GM19025 (cell line): ENCODE data around the gene LRG1.
"Not testable (repeated sequence)": the region's sequence is repeated elsewhere in the genome, so short reads cannot be mapped to it uniquely, and the experiment has no call there.

Source experiments
- ATAC-seq: cut with Tn5 transposase; IDR thresholded peaks from one replicate; pipeline ENCODE4 v1.9.1; 2021; ENCODE audit warnings: mild to moderate bottlenecking, low read depth, moderate library complexity; ENCODE audit not compliant: unreplicated experiment

The LRG1 gene

GRCh38 chr19:4531562-4532165 lies 8.2 kb downstream of the LRG1 start:
- ATAC-seq: no peak

DNA sequence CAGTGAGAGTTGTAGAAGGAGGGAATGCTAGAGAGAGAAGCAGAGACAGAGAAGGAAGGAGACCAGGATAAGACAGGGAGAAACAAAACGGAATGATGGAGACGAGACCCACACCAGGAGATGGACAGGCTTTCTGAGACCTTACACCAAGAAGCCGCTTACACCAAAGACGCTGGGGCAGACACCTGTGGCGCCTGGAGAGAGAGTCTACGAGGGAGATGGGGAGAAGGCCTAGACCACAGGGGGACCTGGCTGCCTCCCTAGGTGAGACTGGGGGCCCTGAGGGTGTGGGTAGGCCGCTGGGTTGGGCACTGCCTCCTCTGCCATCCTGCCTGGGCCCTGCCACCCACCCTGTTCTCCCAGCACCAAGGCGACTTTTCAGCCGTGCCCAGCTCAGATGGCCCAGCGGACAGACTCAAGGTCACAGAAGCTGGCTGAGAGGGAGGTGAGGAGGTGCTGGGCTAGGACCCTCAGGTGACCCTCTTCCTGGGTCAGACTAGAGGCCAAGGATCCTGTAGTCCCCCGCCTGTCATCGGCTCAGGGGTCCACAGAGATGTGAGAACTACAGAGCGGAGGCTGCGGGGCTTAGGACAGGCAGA lies 9.8 kb downstream of the LRG1 start:
- ATAC-seq: no peak

GRCh38 chr19:4528843-4529242 lies 11.0 kb downstream of the LRG1 start:
- ATAC-seq: no peak

DNA sequence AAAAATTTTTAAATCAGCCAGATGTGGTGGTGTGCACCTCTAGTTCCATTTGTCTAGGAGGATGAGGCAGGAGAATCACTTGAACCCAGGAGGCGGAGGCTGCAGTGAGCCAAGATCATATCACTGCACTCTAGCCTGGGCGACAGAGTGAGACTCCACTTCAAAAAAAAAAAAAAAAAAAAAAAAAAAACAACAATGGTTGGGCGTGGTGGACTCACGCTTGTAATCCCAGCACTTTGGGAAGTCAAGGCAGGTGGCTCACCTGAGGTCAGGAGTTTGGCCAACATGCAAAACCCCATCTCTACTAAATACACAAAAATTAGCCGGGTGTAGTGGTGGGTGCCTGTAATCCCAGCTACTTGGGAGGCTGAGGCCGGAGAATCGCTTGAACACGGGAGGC lies 12.5 kb downstream of the LRG1 start:
- ATAC-seq: not testable (repeated sequence)

GRCh38 chr19:4525563-4526002 lies 14.3 kb downstream of the LRG1 start:
- no peak for ATAC-seq

DNA sequence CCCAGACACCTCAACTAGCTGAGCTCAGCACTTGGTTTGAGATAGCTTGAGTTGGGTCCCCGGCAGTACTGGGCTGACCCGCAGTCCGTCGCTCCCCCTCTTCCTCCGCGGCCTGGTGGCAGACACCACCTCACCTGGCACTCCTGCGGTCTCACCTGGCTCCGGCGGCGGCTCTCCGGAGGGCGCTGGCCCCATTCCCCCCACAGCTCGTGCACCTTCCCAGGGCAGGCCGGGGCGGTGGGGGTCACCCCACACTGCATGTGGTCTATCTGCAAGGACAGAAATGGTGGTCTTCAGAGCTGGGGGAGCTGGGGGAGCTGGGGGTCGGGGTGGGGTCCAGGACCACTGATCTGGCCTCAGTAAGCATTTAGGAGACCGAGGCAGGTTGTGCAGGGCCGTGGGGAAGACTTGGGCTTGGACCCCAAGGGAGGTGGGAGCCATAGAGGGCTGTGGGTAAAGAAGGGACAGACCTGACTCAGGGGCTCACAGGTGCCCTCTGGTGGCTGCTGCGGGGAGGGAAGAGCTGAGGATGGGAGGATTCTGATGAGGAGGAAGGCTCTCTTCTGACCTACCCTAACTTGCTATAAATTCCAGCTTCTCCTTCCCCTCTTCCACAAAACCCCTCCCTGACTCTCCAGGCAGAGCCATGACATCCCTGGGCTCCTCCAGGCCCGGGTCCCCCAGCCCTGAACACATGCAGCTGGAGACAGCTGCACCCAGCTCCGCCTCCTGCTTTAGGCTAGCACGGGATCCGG lies 14.9 kb downstream of the LRG1 start:
- ATAC-seq: no peak

- ATAC-seq: no peak
These were observed 16.3 kb downstream of the LRG1 start for GRCh38 chr19:4523306-4524110.

- ATAC-seq: no peak
These were observed 17.4 kb downstream of the LRG1 start for GRCh38 chr19:4522291-4523002.

DNA sequence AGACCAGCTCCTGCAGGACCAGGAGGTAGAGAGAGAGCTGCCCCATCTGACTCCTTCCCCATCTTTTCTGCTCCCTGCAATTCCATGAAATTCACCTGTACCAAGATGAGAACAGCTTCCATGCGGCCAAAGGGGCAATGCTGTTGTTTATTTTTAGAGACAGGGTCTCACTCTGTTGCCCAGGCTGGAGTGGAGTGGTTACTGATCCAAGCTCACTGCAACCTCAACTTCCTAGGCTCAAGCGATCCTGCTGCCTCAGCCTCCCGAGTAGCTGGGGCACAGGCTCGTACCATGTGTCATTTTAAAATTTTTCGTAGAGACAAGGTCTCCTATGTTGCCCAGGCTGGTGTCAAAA lies 18.0 kb downstream of the LRG1 start:
- ATAC-seq: no peak

DNA sequence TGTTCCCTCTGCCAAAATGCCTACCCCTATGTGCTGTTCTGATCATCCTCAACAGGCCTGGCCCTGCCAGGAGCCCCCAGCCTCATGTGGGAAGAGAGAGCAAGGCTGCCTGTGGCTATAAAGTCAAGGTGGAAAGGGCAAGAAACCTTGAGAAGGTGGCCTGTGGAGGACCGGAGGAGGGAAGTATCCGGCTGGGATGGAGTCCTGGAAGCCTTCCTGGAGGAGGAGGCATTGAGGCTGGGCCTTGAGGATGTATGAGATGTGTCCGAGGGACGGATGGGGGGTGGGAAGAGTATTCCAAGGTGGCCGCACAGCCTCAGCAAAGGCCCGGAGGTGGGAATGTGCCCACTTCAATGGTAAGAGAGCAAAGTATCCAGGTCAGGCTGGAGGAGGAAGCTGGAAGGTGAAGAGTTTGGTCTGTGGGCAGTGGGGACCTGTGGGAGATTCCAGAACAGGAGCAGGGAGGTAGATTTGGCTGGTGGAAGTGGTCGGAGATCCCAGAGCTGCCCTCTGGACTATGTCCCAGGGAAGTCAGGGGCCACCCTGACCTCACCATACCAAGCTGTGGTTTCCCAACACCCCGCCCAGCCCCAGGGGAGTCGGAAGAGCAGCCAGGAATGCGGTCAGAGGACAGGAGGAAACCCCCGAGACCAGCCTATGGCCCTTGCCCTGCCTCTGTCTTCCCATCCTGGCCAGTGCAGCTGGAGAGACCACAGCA lies 18.5 kb downstream of the LRG1 start:
- no peak for ATAC-seq

DNA sequence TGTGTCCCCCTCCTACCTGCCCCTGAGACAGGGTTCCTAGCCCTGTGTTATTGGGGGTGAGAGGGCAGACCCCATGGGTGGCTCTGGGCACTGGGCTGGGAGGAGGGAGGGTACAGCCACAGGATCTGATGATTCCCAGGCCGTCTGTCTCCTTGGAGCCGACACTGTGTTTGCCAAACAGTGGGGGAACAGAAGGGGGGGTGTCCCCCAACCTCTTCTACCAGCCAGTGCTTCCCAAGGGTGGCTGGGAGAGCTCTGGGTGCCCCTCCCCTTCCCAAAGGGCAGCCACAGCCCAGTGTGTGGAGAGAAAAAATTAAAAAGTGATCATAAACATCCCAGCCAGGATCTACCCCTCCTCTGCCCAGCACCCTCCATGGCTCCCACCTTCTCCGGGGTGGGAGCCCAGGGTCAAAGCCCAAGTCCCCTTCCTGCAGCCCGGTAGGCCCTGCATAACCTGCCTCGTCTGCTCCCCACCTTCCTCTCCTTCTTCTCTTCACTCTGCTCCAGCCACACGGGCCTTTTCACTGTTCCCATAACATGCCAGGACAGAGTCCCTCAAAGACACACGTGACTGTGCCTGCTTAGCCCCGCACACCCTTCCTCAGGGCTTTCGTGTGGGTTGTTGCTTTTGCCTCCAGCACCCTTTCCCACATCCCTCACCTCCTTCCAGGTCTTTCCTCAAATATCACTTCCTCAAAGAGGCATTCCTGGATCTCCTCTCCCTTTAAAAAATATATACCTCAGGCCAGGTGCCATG lies 20.1 kb downstream of the LRG1 start:
- ATAC-seq: no peak

DNA sequence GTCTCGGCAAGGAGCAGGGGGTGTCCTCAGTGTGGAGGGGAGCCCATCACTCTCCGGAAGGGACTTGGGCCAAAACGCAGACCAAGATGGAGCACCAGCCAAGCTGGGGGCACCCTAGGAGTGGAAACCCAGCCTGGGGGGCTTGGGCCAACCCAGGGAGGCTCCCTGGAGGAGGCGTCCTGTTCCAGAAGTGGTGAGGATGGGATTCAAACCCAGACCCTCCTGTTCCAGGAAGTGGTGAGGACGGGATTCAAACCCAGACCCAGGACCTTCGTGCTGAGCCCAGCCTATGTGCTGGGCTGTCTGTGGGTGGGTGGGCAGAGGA lies 20.7 kb downstream of the LRG1 start:
- no peak for ATAC-seq

DNA sequence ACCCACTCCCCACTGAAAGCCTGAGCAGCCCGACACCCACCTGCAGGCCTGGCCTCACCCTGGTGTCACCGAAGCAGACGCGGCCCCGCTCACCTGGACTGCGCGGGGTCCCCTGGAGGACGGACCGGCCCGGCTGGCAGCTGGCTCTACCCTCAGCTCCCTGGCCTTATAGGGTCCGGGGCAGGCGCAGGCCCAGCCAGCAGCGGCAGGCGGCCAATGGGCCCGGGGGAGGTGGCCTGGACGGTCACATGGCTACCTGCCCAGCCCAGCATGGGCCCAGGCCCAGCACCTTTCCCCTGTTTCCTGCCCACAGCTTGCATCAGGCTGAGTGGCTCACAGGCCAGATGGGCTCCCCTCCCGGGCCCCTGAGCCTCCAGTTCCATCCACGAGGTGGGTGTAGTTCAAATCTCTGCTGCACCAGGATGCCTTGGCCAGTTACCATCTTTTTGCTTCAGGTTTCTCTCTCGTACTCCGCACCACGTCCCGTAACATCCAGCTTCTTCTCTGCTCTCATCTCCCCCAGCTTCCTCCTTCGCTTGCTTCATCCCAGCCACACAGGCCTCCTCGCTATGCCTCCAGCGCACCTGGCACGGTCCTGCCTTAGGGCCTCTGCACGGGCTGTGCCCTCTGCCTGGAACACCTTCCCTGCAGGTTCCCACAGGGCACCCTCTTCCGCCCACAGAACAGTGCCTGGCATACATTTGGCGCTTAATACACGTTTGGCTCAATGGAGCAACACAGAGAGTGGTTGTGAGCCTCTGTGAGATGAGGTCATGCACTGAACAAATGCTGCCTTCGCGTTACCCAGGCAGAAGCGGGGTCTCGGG lies 21.3 kb downstream of the LRG1 start, which contains the start of gene PLIN4:
PLIN4 (minus strand) TSS at position 142 of the 827 bp plus-strand sequence. CDS start 214 bp downstream, outside the sequence.
- no peak for ATAC-seq

GRCh38 chr19:4517451-4518057 lies 22.3 kb downstream of the LRG1 start:
- ATAC-seq: no peak

- ATAC-seq: no peak
These were observed 22.9 kb downstream of the LRG1 start for GRCh38 chr19:4516939-4517300.

DNA sequence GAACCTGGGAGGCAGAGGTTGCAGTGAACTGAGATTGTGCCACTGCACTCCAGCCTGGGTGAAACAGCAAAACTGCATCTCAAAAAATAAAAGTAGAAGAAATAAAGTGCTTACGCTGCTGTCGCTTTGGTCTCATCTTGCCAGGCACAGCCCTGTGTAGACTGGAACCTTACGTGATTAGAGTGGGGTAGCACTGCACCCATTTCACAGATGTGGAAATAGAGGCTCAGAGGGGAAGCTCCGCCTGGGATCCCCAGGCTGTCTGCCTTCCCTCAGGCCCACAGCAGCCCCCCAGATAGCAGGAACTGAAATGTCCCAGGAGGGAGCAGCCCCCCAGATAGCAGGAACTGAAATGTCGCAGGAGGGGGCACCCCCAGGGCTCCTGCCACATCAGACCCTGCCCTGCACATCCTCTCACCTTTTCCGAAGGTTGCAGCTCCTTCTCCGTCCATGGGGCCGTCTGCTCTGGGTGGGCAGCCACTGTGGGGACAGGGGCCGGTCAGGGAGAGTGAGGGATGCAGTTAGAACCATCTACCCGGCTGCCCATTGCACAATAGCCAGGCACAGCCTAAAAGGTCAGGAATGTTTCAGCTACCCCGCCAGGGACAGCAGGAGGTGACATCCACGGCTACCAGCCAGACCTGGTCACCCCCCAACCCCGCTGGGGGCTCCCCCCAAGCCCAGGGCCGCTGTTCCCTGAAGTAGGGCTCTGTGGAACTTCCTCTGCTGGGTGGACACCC lies 23.5 kb downstream of the LRG1 start:
- ATAC-seq: no peak

- ATAC-seq: no peak
These were observed 24.1 kb downstream of the LRG1 start for GRCh38 chr19:4515732-4516131.
